Gastrocnemius medialis (tissue), 4 donors: ENCODE results near the gene CCDC47.

Source experiments
- CTCF ChIP-seq, 5 experiments: fragments of 450-650 bp in 3 of 5; fragments of 200-600 bp in 2 of 5; sonication (generic) in 2 of 5; IDR thresholded peaks in 4 of 5; conservative IDR thresholded peaks in 1 of 5; 1 replicate in 4 of 5; 2 replicates in 1 of 5; pipeline ENCODE4 v1.5.1; 2016 to 2019; ENCODE audit warnings: antibody characterized with exemption in 5 of 5, mild to moderate bottlenecking in 3 of 5, moderate library complexity in 3 of 5
- POLR2A ChIP-seq, 2 donors: fragments of 450-650 bp; IDR thresholded peaks; one replicate each; pipeline ENCODE4 v1.6.1; 2017; ENCODE audit warnings: antibody characterized with exemption in 2 of 2, mild to moderate bottlenecking in 2 of 2, moderate library complexity in 2 of 2

DNA sequence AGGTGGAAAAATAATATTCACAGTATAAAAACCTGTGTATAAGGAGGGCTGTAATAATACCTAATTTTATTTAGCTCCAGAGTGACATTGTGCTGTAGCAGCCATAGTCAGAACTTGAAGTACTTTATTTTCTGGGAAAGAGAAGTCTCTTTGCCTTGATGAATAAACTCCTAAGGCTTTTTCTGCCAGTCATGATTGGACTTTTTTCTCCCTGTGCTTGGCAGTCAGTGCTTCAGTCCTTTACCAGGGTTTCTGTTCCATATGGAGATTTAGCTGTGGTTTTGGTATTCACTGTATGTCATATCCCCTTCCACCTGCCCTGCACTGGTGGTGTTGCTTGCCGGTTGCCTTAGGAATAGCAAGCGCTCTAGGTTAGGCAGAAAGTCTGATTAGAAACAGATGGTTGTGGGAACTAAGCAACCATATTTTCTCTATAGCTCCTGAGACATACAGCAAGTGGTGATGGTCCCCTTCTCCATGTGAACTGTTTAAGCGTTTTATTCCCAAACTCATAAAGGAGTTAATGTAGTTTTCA lies 25.2 kb upstream of the CCDC47 start:
- no peak for TF ChIP-seq POLR2A (IDR thresholded peaks at IDR 0.05)
- TF ChIP-seq CTCF (IDR thresholded peaks at IDR 0.05 in 4 of 5, conservative IDR thresholded peaks at IDR 0.05 in 1 of 5) = no peak
